Activated T-helper 17 cell treated with anti-CD3 and anti-CD28 coated beads, Interleukin-2, amount 50 U/mL, for 72 hours (primary cell): ENCODE measurements around the gene CHMP5. TPM values are rescaled to one million over a fixed set of nuclear protein-coding genes. Genes with fewer than 3 reads are reported as not detected.

Experiments used
- ATAC-seq: fragments of 150-1000 bp; cut with Tn5 transposase; replicated peaks from 2 replicates; pipeline ENCODE4 v1.10.0; 2021; ENCODE audit warnings: mild to moderate bottlenecking, moderate library complexity
- H3K27ac Mint-ChIP-seq: one replicate; pipeline ENCODE4 v1.8.0; 2022; ENCODE audit warnings: mixed read lengths
- H3K27me3 Mint-ChIP-seq: one replicate; pipeline ENCODE4 v1.8.0; 2022; ENCODE audit warnings: mixed read lengths
- H3K36me3 Mint-ChIP-seq: one replicate; pipeline ENCODE4 v1.8.0; 2022; ENCODE audit warnings: low read depth, mild to moderate bottlenecking, mixed read lengths
- H3K4me1 Mint-ChIP-seq: one replicate; pipeline ENCODE4 v1.8.0; 2022; ENCODE audit warnings: mixed read lengths
- H3K4me3 Mint-ChIP-seq: one replicate; pipeline ENCODE4 v1.8.0; 2022; ENCODE audit warnings: mild to moderate bottlenecking, mixed read lengths
- H3K9me3 Mint-ChIP-seq: one replicate; pipeline ENCODE4 v1.8.0; 2022; ENCODE audit warnings: mixed read lengths
- total RNA-seq, 2 donors: library from RNA; stranded (reverse); gene quantifications; one replicate each; pipeline ENCODE4 v1.2.3, GENCODE V29; 2022

The CHMP5 gene
- total RNA-seq, 2 donors from 2014 or later, result 54.7 to 70.0 TPM

GRCh38 chr9:33233626-33234342 is 31.1 kb upstream of the CHMP5 start:
- Mint-ChIP-seq H3K36me3 (no peaks in the 10 kb centered on the region), H3K27ac (no peak overlapping the region), H3K27me3 (peaks cover 6% of the 10 kb centered on the region), H3K4me1 (no peaks in the 10 kb centered on the region), H3K9me3 (no peaks in the 10 kb centered on the region), H3K4me3 (no peak overlapping the region)
- peak; percentile 31 for ATAC-seq

GRCh38 chr9:33234511-33235467 is 30.1 kb upstream of the CHMP5 start:
- no peak for ATAC-seq
- Mint-ChIP-seq H3K36me3 (no peaks in the 10 kb centered on the region), H3K4me1 (no peaks in the 10 kb centered on the region), H3K9me3 (no peaks in the 10 kb centered on the region), H3K27ac (no peak overlapping the region), H3K4me3 (no peak overlapping the region), H3K27me3 (peaks cover 6% of the 10 kb centered on the region)

GRCh38 chr9:33236571-33236970 is 28.3 kb upstream of the CHMP5 start:
- H3K27ac Mint-ChIP-seq, result no peak overlapping the region
- no peaks in the 10 kb centered on the region for H3K9me3 Mint-ChIP-seq
- no peak overlapping the region for H3K4me3 Mint-ChIP-seq
- no peaks in the 10 kb centered on the region for H3K4me1 Mint-ChIP-seq
- ATAC-seq, result no peak
- H3K36me3 Mint-ChIP-seq, result no peaks in the 10 kb centered on the region
- H3K27me3 Mint-ChIP-seq, result peaks cover 6% of the 10 kb centered on the region

- Mint-ChIP-seq H3K4me1 (no peaks in the 10 kb centered on the region), H3K36me3 (no peaks in the 10 kb centered on the region), H3K27me3 (peaks cover 6% of the 10 kb centered on the region), H3K27ac (no peak within 1 kb of the TSS), H3K4me3 (no peak within 1 kb of the TSS), H3K9me3 (no peaks in the 10 kb centered on the region)
- no peak for ATAC-seq
Measured at GRCh38 chr9:33239921-33240320, 24.9 kb upstream of the CHMP5 start, which contains the start of gene SPINK4. Gene SPINK4 (plus strand): TSS chr9:33240167. CDS start chr9:33240209, 42 bp downstream.

- Mint-ChIP-seq H3K4me1 (no peaks in the 10 kb centered on the region), H3K9me3 (no peaks in the 10 kb centered on the region), H3K36me3 (no peaks in the 10 kb centered on the region), H3K27ac (no peak overlapping the region), H3K27me3 (no peaks in the 10 kb centered on the region), H3K4me3 (no peak overlapping the region)
- ATAC-seq, result no peak
Measured at GRCh38 chr9:33241298-33241697, 23.6 kb upstream of the CHMP5 start.

- no peak overlapping the region for H3K27ac Mint-ChIP-seq
- H3K36me3 Mint-ChIP-seq, result peaks cover 7% of the 10 kb centered on the region
- H3K9me3 Mint-ChIP-seq, result no peaks in the 10 kb centered on the region
Measured at GRCh38 chr9:33242609-33243134, 22.2 kb upstream of the CHMP5 start.

DNA sequence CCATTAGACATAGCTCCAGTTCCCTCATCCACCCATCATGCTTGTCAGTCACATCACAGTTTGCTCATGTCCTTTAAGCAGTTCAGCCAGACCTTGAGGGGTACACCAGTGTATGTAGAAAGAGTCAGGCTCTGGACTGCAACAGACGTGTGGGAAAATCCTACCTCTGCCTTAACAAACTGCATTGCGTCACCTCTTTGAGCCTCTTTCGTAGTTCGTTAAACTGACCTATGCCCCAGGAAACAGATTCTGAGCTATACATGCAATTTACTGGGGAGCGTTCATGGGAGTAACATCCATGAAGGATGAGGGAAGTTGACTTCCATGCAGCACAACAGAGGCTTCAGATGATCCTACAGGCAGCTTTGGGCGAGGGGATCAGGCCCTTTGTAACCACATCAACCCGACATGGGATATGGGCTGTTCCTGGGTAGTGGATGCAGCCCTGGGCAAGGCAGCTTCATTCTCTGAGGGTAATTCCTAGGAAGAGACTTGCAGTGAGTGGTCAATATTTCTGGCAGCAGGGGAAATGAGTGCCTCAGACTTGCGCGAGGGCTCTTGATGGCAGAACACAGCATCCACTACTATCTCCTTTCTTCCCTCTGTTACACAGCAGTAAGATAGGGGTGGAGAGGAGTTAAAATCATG is 20.6 kb upstream of the CHMP5 start:
- Mint-ChIP-seq H3K36me3 (peaks cover 12% of the 10 kb centered on the region), H3K27ac (no peak overlapping the region), H3K9me3 (no peaks in the 10 kb centered on the region), H3K4me3 (no peak overlapping the region), H3K27me3 (no peaks in the 10 kb centered on the region), H3K4me1 (no peaks in the 10 kb centered on the region)
- no peak for ATAC-seq

More at GRCh38 chr9:33242609-33243134, 22.2 kb upstream of the CHMP5 start:
- H3K4me3 Mint-ChIP-seq, result no peak overlapping the region
- no peak for ATAC-seq
- H3K4me1 Mint-ChIP-seq, result no peaks in the 10 kb centered on the region
- H3K27me3 Mint-ChIP-seq, result no peaks in the 10 kb centered on the region

DNA sequence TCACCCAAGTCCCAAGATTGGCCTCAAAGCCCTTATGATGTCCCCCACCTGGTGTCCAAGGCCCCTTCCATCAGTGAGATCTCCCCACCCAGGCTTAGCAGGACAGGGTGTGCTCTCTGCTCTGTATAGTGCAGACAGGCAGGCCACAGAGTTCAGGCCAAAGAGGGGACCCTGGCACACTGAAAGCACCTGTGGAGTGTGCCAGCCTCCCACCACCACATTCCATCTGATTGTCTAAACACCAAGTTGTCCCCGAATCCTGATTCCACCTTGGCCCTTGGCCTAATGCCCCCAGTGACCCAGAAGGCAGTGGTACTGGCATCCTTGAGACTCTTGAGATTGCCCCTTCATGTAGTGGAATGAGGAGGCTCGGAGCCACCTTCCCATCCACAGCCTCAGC is 19.5 kb upstream of the CHMP5 start:
- Mint-ChIP-seq H3K27me3 (no peaks in the 10 kb centered on the region), H3K4me3 (no peak overlapping the region), H3K27ac (no peak overlapping the region), H3K36me3 (peaks cover 21% of the 10 kb centered on the region), H3K9me3 (no peaks in the 10 kb centered on the region), H3K4me1 (no peaks in the 10 kb centered on the region)
- no peak for ATAC-seq

GRCh38 chr9:33246269-33246860 is 18.5 kb upstream of the CHMP5 start:
- Mint-ChIP-seq H3K27ac (no peak overlapping the region), H3K36me3 (peaks cover 31% of the 10 kb centered on the region), H3K27me3 (no peaks in the 10 kb centered on the region), H3K4me1 (no peaks in the 10 kb centered on the region), H3K9me3 (no peaks in the 10 kb centered on the region), H3K4me3 (no peak overlapping the region)
- no peak for ATAC-seq

- H3K9me3 Mint-ChIP-seq, result no peaks in the 10 kb centered on the region
- no peak overlapping the region for H3K4me3 Mint-ChIP-seq
- no peak overlapping the region for H3K27ac Mint-ChIP-seq
- ATAC-seq, result no peak
- H3K4me1 Mint-ChIP-seq, result no peaks in the 10 kb centered on the region
- peaks cover 46% of the 10 kb centered on the region for H3K36me3 Mint-ChIP-seq
- no peaks in the 10 kb centered on the region for H3K27me3 Mint-ChIP-seq
Measured at GRCh38 chr9:33248606-33249005, 16.2 kb upstream of the CHMP5 start.

GRCh38 chr9:33249087-33249658 is 15.7 kb upstream of the CHMP5 start:
- H3K9me3 Mint-ChIP-seq, result no peaks in the 10 kb centered on the region
- no peak overlapping the region for H3K27ac Mint-ChIP-seq
- no peaks in the 10 kb centered on the region for H3K4me1 Mint-ChIP-seq
- H3K4me3 Mint-ChIP-seq, result no peak overlapping the region
- ATAC-seq, result no peak
- peaks cover 52% of the 10 kb centered on the region for H3K36me3 Mint-ChIP-seq
- no peaks in the 10 kb centered on the region for H3K27me3 Mint-ChIP-seq

GRCh38 chr9:33249983-33250382 is 14.9 kb upstream of the CHMP5 start:
- no peaks in the 10 kb centered on the region for H3K4me1 Mint-ChIP-seq
- ATAC-seq, result no peak
- no peak overlapping the region for H3K4me3 Mint-ChIP-seq
- peaks cover 60% of the 10 kb centered on the region for H3K36me3 Mint-ChIP-seq
- no peak overlapping the region for H3K27ac Mint-ChIP-seq
- H3K27me3 Mint-ChIP-seq, result no peaks in the 10 kb centered on the region
- H3K9me3 Mint-ChIP-seq, result no peaks in the 10 kb centered on the region

- Mint-ChIP-seq H3K9me3 (no peaks in the 10 kb centered on the region), H3K27ac (no peak overlapping the region), H3K27me3 (no peaks in the 10 kb centered on the region), H3K4me3 (no peak overlapping the region), H3K36me3 (peaks cover 65% of the 10 kb centered on the region), H3K4me1 (no peaks in the 10 kb centered on the region)
- no peak for ATAC-seq
Measured at GRCh38 chr9:33250458-33250995, 14.3 kb upstream of the CHMP5 start.
